ENCODE measurements around the gene GADD45GIP1.

GRCh38 chr19:12997179-12997966 is 40.4 kb upstream of the GADD45GIP1 start:
- no peak for TF ChIP-seq CTCF (conservative IDR thresholded peaks at IDR 0.05 in 1 of 2, IDR thresholded peaks at IDR 0.05 in 1 of 2; ENCODE audit: low read depth in 1 of 2, low read length in 2 of 2)
- no peak for TF ChIP-seq EZH2 (IDR thresholded peaks at IDR 0.05; ENCODE audit: low read length, missing control alignments)
